ENCODE results near the gene HSD17B11. TPM values are rescaled to one million over a fixed set of nuclear protein-coding genes. Genes with fewer than 3 reads are reported as not detected.
"Not testable (repeated sequence)": the region's sequence is repeated elsewhere in the genome, so short reads cannot be mapped to it uniquely, and the experiment has no call there.

Gene HSD17B11
- total and polyA plus RNA-seq, 8 donors, result 46.4 to 84.3 (median 76.8) TPM

DNA sequence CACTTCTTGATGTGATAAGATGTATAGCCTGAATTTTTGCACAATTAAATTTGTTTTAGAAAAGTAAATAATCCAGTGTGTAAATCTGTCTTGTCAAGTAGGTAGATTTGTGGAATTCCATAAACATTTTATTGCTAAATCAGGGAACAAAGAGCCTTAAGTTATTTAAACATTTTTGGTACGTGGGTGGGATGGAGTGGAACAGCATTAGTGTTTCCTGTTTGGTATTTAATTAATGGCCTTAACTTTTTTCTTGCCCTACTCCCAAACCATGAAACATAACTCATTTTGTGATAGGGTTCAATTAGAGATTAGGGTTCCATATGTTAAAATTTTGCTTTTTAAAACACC lies 36.5 kb upstream of the HSD17B11 start:
- H3K27ac ChIP-seq, result no peak overlapping the region
- H3K4me1 ChIP-seq, result peaks cover 2 to 30% of the 10 kb centered on the region in 2 donors
- H3K9me3 ChIP-seq, result no peaks in the 10 kb centered on the region
- DNase-seq, result no peak
- no peak for ATAC-seq
- H3K27me3 ChIP-seq, result no peaks in the 10 kb centered on the region
- no peak overlapping the region for H3K4me3 ChIP-seq
- intact Hi-C loops (cut with DNase I), result no loop called here
- H3K36me3 ChIP-seq, result no peaks in the 10 kb centered on the region
- TF ChIP-seq, protein P1, sequence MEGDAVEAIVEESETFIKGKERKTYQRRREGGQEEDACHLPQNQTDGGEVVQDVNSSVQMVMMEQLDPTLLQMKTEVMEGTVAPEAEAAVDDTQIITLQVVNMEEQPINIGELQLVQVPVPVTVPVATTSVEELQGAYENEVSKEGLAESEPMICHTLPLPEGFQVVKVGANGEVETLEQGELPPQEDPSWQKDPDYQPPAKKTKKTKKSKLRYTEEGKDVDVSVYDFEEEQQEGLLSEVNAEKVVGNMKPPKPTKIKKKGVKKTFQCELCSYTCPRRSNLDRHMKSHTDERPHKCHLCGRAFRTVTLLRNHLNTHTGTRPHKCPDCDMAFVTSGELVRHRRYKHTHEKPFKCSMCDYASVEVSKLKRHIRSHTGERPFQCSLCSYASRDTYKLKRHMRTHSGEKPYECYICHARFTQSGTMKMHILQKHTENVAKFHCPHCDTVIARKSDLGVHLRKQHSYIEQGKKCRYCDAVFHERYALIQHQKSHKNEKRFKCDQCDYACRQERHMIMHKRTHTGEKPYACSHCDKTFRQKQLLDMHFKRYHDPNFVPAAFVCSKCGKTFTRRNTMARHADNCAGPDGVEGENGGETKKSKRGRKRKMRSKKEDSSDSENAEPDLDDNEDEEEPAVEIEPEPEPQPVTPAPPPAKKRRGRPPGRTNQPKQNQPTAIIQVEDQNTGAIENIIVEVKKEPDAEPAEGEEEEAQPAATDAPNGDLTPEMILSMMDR (IDR thresholded peaks at IDR 0.05), result no peak

DNA sequence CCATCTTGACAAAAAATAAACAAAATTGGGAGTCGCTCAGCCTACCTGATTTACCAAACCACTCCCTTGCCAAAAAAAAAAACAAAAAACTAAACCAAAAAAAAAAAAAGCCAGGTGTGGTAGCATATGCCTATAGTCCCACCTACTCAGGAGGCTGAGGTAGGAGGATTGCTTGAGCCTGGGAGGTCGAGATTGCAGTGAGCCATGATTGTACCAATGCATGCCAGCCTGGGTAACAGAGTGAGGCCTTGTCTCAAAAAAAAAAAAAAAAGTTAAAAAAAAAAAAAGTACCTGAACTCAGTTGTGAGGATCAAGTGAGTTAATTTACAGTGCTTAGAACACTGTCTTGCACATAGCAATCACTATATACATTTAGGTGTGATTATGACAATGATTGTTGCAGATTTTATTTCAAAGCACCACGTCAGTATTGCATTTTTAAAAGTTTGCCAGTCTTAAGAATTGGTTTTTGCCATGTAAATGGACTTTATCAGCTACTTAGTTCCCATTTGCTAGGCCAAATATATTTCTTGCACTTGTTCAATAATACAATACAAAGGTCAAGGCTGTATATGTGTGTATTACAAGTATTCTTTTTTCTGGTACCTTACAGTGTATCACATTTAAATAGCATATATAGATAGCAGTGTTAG lies 36.0 kb upstream of the HSD17B11 start:
- intact Hi-C loops (cut with DNase I), result no loop called here

DNA sequence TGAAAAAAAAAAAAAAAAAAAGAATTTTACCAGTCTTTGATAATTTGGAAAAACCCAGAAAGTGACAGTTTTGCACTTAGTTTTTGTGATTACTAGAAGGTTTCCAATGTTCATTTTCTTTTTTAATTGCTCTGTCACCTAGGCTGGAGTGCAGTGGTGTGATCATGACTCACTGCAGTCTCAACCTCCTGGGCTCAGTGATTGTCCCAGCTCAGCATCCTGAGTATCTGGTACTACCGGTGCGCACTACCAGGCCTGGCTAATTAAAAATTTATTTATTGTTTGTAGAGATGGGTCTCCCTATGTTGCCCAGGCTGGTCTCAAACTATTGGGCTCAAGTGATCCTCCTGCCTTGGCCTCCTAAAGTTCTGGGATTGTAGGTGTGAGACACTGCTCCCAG lies 34.7 kb upstream of the HSD17B11 start:
- no peaks in the 10 kb centered on the region for H3K36me3 ChIP-seq
- H3K27me3 ChIP-seq, result no peaks in the 10 kb centered on the region
- TF ChIP-seq, protein P1 (IDR thresholded peaks at IDR 0.05), result no peak
- no peaks in the 10 kb centered on the region for H3K9me3 ChIP-seq
- peaks cover 2 to 37% of the 10 kb centered on the region in 2 donors for H3K4me1 ChIP-seq
- DNase-seq (no peak), ATAC-seq (no peak)
- no peak overlapping the region for H3K4me3 ChIP-seq
- intact Hi-C loops (cut with DNase I), result no loop called here
- H3K27ac ChIP-seq, result no peak overlapping the region

More for the DNA sequence above, 36.0 kb upstream of the HSD17B11 start:
- Histone ChIP-seq H3K4me3 (no peak overlapping the region), H3K27me3 (no peaks in the 10 kb centered on the region), H3K4me1 (peaks cover 2 to 31% of the 10 kb centered on the region in 2 donors), H3K36me3 (no peaks in the 10 kb centered on the region), H3K27ac (no peak overlapping the region), H3K9me3 (no peaks in the 10 kb centered on the region)
- TF ChIP-seq, protein P1 (IDR thresholded peaks at IDR 0.05), result no peak
- DNase-seq (no peak), ATAC-seq (no peak)

GRCh38 chr4:87424099-87424543 lies 33.1 kb upstream of the HSD17B11 start:
- DNase-seq, result peak in 1 of 4 donors; percentile 34
- H3K9me3 ChIP-seq; H3K27ac ChIP-seq; H3K36me3 ChIP-seq; H3K27me3 ChIP-seq; intact Hi-C loops (cut with DNase I); ATAC-seq: not testable (repeated sequence)
- Histone ChIP-seq H3K4me3 (peak overlapping the region in 1 of 2 donors; percentile 69), H3K4me1 (peaks cover 2 to 37% of the 10 kb centered on the region in 2 donors)

DNA sequence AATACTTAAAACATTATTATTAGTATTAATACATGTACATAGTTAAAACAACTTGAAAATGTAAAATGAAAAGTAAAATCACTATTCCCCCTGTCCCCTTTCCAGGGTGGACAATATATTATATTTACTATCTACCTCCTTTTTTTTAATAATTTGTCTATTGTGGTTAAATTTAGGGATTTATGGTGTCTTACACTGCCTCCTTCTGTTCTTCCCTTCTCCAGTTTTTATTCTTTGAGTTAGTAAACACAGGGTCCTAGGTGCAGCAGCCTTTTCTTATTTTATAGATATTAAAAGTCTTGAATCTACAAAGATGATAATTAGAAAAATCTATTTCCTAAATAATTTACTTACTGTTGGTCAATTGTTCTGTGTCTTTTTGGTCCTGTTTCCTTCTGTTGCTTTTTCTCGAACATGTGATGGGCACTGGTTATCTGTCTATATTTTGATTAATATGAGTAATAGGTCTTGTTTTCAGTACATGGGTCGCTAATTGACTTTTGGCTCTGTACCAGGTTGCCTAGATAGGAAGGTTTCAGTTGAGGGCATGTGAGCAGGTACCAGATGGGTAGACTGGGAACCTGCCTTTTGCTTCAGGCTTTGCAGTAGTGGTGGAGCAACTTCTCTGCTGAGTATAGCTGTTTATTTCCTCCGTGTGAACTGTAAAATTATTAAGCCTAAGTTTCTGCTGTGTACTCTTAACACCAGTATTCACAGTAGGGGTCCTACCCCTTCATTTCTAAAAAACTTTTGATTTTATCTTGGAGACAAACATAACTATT lies 32.5 kb upstream of the HSD17B11 start:
- Histone ChIP-seq H3K4me1 (peaks cover 2 to 37% of the 10 kb centered on the region in 2 donors), H3K36me3 (no peaks in the 10 kb centered on the region), H3K4me3 (peak overlapping the region; percentile 69 to 72), H3K27me3 (no peaks in the 10 kb centered on the region), H3K27ac (peak overlapping the region; percentile 90 to 94), H3K9me3 (no peaks in the 10 kb centered on the region)
- intact Hi-C loops (cut with DNase I), result no loop called here
- TF ChIP-seq, protein P1 (IDR thresholded peaks at IDR 0.05), result no peak
- DNase-seq (peak in 2 of 4 donors; percentile 13 to 15), ATAC-seq (peak; percentile 9)

All from left lung (tissue), 10 donors.